GM23248 (cell line): ENCODE measurements around the gene TMEM132C.

ENCODE experiments used
- EZH2 ChIP-seq: fragments of 200-600 bp; sonication (generic); IDR thresholded peaks from 2 replicates; pipeline ENCODE4 v1.6.1; 2018; ENCODE audit warnings: antibody characterized with exemption, mild to moderate bottlenecking; ENCODE audit not compliant: insufficient read depth, poor library complexity, severe bottlenecking
- EZH2phosphoT487 ChIP-seq: fragments of 200-600 bp; sonication (generic); IDR thresholded peaks from 2 replicates; pipeline ENCODE4 v1.6.1; 2018; ENCODE audit warnings: antibody characterized with exemption, moderate library complexity, mild to moderate bottlenecking, low read depth; ENCODE audit not compliant: insufficient read depth

GRCh38 chr12:128543971-128544370, 277.0 kb downstream of the TMEM132C start:
- TF ChIP-seq EZH2 (no peak), EZH2phosphoT487 (no peak)
